ENCODE measurements around the gene ACYP2.

ACYP2 gene

GRCh38 chr2:54139210-54139609 is 23.8 kb downstream of the ACYP2 start:
- TF ChIP-seq, protein P1, sequence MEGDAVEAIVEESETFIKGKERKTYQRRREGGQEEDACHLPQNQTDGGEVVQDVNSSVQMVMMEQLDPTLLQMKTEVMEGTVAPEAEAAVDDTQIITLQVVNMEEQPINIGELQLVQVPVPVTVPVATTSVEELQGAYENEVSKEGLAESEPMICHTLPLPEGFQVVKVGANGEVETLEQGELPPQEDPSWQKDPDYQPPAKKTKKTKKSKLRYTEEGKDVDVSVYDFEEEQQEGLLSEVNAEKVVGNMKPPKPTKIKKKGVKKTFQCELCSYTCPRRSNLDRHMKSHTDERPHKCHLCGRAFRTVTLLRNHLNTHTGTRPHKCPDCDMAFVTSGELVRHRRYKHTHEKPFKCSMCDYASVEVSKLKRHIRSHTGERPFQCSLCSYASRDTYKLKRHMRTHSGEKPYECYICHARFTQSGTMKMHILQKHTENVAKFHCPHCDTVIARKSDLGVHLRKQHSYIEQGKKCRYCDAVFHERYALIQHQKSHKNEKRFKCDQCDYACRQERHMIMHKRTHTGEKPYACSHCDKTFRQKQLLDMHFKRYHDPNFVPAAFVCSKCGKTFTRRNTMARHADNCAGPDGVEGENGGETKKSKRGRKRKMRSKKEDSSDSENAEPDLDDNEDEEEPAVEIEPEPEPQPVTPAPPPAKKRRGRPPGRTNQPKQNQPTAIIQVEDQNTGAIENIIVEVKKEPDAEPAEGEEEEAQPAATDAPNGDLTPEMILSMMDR (IDR thresholded peaks at IDR 0.05; ENCODE audit: low read depth, low read length, missing control alignments): no peak
- no peaks in the 10 kb centered on the region for H3K36me3 ChIP-seq (replicated peaks)
- in situ Hi-C loops (cut with HindIII; ENCODE audit: low pct_ligation_motif_present, low sequenced_read_pairs): no loop called here
- H3K27me3 ChIP-seq (replicated peaks): no peaks in the 10 kb centered on the region
- no peak for DNase-seq
- no peak overlapping the region for H3K27ac ChIP-seq
- H3K4me3 ChIP-seq (ENCODE audit: low read depth, low read length): no peak overlapping the region

DNA sequence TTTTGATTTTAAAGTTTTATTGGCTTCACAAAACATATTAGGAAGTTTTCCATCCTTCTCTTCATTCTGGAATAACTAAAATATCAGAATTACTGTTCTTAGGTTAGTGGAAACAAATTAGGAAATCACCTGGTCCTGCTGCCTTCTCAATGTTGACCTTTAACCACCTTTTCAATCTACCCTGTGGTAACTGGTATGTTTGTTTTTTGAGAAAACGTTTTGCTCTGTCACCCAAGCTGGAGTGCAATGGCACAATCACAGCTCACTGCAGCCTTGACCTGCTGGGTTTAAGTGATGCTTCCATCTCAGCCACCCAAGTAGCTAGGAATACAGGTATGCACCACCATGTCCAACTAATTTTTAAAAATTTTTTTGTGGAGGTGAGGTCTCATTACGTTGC is 28.4 kb downstream of the ACYP2 start:
- Histone ChIP-seq H3K36me3 (replicated peaks) (no peaks in the 10 kb centered on the region), H3K27me3 (replicated peaks) (no peaks in the 10 kb centered on the region), H3K27ac (no peak overlapping the region), H3K4me3 (ENCODE audit: low read depth, low read length) (no peak overlapping the region)
- in situ Hi-C loops (cut with HindIII; ENCODE audit: low pct_ligation_motif_present, low sequenced_read_pairs): no loop called here
- DNase-seq: no peak
- TF ChIP-seq, protein P1 (IDR thresholded peaks at IDR 0.05; ENCODE audit: low read depth, low read length, missing control alignments): no peak

- Histone ChIP-seq H3K36me3 (replicated peaks) (no peaks in the 10 kb centered on the region), H3K4me3 (ENCODE audit: low read depth, low read length) (no peak overlapping the region), H3K27me3 (replicated peaks) (no peaks in the 10 kb centered on the region), H3K27ac (no peak overlapping the region)
- TF ChIP-seq, protein P1 (IDR thresholded peaks at IDR 0.05; ENCODE audit: low read depth, low read length, missing control alignments): no peak
- no peak for DNase-seq
- in situ Hi-C loops (cut with HindIII; ENCODE audit: low pct_ligation_motif_present, low sequenced_read_pairs): no loop called here
Measured at GRCh38 chr2:54148391-54148790, 33.0 kb downstream of the ACYP2 start.

DNA sequence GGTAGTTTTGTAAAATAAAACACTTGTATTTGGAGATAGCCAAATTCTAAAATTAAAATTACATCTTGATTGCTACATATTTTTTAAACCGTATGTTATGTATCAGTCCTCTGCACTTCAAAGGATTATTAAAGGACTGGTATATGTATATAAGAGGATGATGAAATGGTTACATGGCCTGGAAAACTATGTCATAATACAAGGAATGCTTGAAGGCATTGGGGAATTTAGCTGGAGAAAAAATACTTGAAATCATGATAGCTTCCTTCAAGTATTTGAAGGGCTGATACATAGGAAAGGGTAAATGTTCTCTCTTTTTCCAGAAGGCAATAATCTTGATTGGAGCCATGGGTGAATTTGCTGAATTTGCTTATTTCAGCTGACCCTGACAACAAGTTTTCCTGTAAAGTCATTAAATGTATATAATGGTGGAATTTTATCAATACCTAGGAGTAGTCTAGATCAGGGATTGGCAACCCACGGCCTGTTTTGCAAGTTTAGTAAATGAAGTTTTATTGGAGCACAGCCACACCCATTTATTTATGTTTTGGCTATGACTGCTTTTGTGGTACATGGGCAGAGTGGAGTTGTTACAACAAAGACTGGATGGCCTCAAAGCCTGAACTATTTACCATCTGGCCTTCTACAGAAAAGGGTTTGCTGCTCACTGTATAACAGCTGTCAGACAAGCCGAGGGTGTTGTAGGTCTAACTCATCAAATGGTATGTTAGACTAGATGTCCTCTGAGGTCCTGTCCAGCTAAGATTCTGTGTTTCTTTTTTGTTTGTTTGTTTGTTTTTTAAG is 34.4 kb downstream of the ACYP2 start:
- Histone ChIP-seq H3K36me3 (replicated peaks) (no peaks in the 10 kb centered on the region), H3K27ac (no peak overlapping the region), H3K4me3 (ENCODE audit: low read depth, low read length) (no peak overlapping the region), H3K27me3 (replicated peaks) (no peaks in the 10 kb centered on the region)
- in situ Hi-C loops (cut with HindIII; ENCODE audit: low pct_ligation_motif_present, low sequenced_read_pairs): no loop called here
- no peak for DNase-seq
- TF ChIP-seq, protein P1 (IDR thresholded peaks at IDR 0.05; ENCODE audit: low read depth, low read length, missing control alignments): no peak

DNA sequence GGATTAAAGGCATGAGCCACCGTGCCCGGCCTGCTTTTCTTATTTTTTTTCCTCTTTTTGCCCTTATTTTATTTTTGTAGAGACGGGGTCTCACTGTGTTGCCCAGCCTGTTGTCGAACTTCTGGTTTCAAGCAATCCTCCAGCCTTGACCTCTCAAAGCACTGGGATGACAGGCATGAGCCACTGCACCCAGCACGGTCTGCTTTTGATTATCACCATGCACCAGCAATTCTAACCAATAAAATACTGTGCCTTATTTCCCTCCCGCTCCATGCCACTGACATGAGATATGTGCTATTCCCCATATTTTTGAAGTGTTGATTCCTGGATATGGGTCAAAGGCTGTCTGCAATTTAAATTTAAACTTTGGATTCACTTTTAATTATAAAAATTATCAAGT is 42.9 kb downstream of the ACYP2 start:
- no peak overlapping the region for H3K4me3 ChIP-seq (ENCODE audit: low read depth, low read length)
- no peaks in the 10 kb centered on the region for H3K27me3 ChIP-seq (replicated peaks)
- in situ Hi-C loops (cut with HindIII; ENCODE audit: low pct_ligation_motif_present, low sequenced_read_pairs): no loop called here
- TF ChIP-seq, protein P1 (IDR thresholded peaks at IDR 0.05; ENCODE audit: low read depth, low read length, missing control alignments): no peak
- H3K27ac ChIP-seq: no peak overlapping the region
- H3K36me3 ChIP-seq (replicated peaks): no peaks in the 10 kb centered on the region
- no peak for DNase-seq

Measured in brain microvascular endothelial cell (primary cell).